ENCODE data around the gene KDM3B.

The KDM3B gene

DNA sequence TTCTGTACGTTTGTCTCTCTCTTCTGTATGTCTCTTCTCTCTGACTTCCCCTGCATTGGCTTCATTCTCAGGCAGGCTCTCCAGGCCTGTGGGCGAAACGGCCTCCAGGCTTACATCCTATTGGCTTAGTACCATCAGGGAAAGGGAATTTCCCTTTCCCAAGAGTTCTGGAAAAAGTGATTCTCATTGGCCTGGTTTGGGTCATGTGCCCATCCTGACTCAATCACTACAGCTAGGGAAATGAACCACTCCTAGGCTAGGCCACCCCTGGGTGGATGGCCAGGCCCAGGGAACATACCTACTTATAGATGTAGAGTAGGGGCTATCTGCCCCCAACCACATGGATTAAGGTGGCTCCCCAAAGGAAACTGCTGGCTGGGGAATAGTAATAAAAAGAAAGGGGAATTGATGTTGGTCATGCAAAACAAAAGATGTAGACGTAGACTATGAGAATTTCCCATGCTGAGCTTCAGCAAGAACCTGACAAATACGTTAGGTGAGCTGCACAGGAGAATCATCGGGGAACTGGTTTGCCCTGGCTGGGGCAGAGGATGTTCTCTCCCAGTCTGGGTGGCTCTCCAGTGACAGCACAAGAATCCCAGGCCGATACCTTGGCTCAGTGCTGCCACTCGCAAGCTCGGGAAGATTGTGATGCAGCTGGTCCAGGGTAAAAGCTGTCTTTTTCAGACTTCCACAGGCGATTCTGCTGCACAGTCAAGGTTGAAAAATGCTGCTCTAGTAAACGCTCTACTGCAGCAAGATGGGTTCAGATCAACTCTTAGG, 109.0 kb downstream of the KDM3B start:
- no peak for DNase-seq (ENCODE audit: low read depth)
- H3K4me3 ChIP-seq (ENCODE audit: low read depth, low read length): no peak overlapping the region
- TF ChIP-seq, protein P1, sequence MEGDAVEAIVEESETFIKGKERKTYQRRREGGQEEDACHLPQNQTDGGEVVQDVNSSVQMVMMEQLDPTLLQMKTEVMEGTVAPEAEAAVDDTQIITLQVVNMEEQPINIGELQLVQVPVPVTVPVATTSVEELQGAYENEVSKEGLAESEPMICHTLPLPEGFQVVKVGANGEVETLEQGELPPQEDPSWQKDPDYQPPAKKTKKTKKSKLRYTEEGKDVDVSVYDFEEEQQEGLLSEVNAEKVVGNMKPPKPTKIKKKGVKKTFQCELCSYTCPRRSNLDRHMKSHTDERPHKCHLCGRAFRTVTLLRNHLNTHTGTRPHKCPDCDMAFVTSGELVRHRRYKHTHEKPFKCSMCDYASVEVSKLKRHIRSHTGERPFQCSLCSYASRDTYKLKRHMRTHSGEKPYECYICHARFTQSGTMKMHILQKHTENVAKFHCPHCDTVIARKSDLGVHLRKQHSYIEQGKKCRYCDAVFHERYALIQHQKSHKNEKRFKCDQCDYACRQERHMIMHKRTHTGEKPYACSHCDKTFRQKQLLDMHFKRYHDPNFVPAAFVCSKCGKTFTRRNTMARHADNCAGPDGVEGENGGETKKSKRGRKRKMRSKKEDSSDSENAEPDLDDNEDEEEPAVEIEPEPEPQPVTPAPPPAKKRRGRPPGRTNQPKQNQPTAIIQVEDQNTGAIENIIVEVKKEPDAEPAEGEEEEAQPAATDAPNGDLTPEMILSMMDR (IDR thresholded peaks at IDR 0.05; ENCODE audit: low read depth, low read length, missing control alignments): no peak

DNA sequence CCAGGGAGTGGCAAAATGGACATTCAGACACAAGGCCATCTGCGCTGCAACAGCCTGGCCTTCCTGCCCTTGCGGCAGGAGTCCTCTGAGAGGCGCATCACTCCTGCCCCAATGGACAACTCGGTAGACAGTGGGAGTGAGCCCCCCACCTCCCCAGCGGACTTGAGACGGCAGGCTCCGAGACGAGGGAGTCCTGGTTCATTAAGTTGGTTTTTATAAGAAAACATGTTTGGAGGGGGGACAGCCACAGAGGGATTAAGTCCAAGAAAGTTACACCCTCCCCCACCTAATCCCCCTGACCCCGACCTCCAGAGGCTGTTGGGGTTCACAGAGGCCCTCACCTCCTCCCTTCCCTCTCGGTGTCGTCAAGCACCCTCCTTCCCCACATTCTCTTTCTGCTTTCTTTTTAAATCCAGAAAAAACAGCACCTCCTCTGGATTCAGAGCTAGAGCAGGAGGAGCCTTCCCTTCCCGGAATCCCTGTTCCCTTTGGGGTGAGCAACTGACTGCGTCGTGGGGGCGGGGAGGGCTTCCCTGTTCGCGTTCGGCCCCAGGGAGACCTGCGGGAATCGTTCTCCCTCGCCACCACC, 111.0 kb downstream of the KDM3B start:
- H3K4me3 ChIP-seq (ENCODE audit: low read depth, low read length): peak overlapping the region; percentile 70
- TF ChIP-seq, protein P1 (IDR thresholded peaks at IDR 0.05; ENCODE audit: low read depth, low read length, missing control alignments): no peak
- DNase-seq (ENCODE audit: low read depth): no peak

DNA sequence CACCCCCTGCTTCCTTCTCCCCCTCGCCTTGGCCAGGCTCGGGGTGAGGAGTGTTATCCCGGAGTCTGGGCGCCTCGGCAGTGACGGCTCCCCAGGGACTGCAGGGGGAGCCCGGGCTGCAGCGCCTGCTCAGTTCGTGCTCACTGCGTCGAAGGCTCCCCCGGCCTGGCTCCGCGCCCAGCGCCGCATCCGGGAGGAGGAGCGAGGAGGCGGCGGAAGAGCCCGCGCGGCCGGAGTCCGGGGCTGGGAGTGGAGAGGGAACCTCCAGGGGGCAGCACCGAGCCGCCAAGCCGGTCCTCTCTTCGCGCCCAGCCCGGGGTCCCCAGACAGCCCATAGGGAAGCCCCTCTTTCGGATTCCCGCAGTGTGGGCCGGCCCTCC, 111.5 kb downstream of the KDM3B start:
- DNase-seq (ENCODE audit: low read depth): peak; percentile 68
- TF ChIP-seq, protein P1 (IDR thresholded peaks at IDR 0.05; ENCODE audit: low read depth, low read length, missing control alignments): peak; percentile 69
- H3K4me3 ChIP-seq (ENCODE audit: low read depth, low read length): peak overlapping the region; percentile 70

DNA sequence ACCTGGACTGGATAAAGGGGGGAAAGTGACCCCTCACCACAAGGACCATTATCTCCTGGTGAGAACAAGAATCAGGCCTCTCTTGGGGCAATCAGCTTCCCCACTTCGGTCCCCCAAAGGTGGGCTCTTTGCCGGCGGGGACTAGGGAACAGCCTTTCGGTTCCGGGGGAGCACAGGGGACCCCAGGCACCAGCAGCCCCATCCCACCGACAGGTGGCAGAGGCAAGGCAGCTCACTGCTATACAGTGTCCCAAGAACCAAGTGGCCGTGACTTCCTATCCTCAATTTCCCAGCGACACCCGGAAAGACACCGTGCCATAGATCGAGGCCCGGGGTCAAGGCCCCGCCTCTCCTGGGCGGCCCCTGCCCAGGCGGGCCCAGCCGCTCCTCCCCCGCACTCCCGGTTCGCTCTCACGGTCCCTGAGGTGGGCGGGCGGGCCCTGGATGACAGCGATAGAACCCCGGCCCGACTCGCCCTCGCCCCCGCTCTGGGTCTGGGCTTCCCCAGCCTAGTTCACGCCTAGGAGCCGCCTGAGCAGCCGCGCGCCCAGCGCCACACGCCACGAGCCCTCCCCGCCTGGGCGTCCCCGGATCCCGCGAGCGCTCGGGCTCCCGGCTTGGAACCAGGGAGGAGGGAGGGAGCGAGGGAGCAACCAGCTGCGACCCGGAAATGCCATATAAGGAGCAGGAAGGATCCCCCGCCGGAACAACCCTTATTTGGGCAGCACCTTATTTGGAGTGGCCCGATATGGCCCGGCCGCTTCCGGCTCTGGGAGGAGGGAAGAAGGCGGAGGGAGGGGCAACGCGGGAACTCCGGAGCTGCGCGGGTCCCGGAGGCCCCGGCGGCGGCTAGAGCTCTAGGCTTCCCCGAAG, 112.1 kb downstream of the KDM3B start:
- TF ChIP-seq, protein P1 (IDR thresholded peaks at IDR 0.05; ENCODE audit: low read depth, low read length, missing control alignments): no peak
- H3K4me3 ChIP-seq (ENCODE audit: low read depth, low read length): peak overlapping the region; percentile 70
- peak; percentile 94 for DNase-seq (ENCODE audit: low read depth)

DNA sequence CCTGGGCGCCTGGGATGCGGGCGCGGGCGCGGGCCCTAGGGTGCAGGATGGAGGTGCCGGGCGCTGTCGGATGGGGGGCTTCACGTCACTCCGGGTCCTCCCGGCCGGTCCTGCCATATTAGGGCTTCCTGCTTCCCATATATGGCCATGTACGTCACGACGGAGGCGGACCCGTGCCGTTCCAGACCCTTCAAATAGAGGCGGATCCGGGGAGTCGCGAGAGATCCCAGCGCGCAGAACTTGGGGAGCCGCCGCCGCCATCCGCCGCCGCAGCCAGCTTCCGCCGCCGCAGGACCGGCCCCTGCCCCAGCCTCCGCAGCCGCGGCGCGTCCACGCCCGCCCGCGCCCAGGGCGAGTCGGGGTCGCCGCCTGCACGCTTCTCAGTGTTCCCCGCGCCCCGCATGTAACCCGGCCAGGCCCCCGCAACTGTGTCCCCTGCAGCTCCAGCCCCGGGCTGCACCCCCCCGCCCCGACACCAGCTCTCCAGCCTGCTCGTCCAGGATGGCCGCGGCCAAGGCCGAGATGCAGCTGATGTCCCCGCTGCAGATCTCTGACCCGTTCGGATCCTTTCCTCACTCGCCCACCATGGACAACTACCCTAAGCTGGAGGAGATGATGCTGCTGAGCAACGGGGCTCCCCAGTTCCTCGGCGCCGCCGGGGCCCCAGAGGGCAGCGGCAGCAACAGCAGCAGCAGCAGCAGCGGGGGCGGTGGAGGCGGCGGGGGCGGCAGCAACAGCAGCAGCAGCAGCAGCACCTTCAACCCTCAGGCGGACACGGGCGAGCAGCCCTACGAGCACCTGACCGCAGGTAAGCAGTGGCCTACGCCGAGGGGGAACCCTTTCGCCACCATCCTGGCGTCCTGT, 113.0 kb downstream of the KDM3B start, which contains the start of gene EGR1:
TSS of gene EGR1 (plus strand) at position 219 of the 864 bp plus-strand sequence. CDS start at position 502, 283 bp downstream.
- TF ChIP-seq, protein P1 (IDR thresholded peaks at IDR 0.05; ENCODE audit: low read depth, low read length, missing control alignments): peak; percentile 7
- DNase-seq (ENCODE audit: low read depth): peak; percentile 71
- peak within 1 kb of the TSS; percentile 70 for H3K4me3 ChIP-seq (ENCODE audit: low read depth, low read length)

Data from GM12864 (cell line).